T follicular helper cell (primary cell): Measurements from ENCODE around the gene SASS6.
"Not testable (repeated sequence)": the region's sequence is repeated elsewhere in the genome, so short reads cannot be mapped to it uniquely, and the experiment has no call there.

Experiments used
- DNase-seq: peaks from one replicate; pipeline ENCODE4 v3.0.0-alpha.2; 2020; ENCODE audit warnings: low read depth

The SASS6 gene

GRCh38 chr1:100107696-100108095, 25.0 kb downstream of the SASS6 start:
- no peak for DNase-seq

- DNase-seq, result no peak
Observed at GRCh38 chr1:100101564-100101963, 31.2 kb downstream of the SASS6 start.

- no peak for DNase-seq
Observed at GRCh38 chr1:100100202-100100601, 32.5 kb downstream of the SASS6 start.

- no peak for DNase-seq
Observed at GRCh38 chr1:100090471-100090870, 42.3 kb downstream of the SASS6 start.

- no peak for DNase-seq
Observed at GRCh38 chr1:100089082-100089481, 43.6 kb downstream of the SASS6 start.

GRCh38 chr1:100087396-100087795, 45.3 kb downstream of the SASS6 start:
- no peak for DNase-seq

- no peak for DNase-seq
Observed at GRCh38 chr1:100080331-100080730, 52.4 kb downstream of the SASS6 start.

- no peak for DNase-seq
Observed at GRCh38 chr1:100077531-100077930, 55.2 kb downstream of the SASS6 start.

GRCh38 chr1:100076744-100077143, 56.0 kb downstream of the SASS6 start:
- no peak for DNase-seq

- no peak for DNase-seq
Observed at GRCh38 chr1:100076319-100076718, 56.4 kb downstream of the SASS6 start.

- no peak for DNase-seq
Observed at GRCh38 chr1:100075773-100076172, 57.0 kb downstream of the SASS6 start.

GRCh38 chr1:100074604-100075395, 57.9 kb downstream of the SASS6 start:
- DNase-seq, result no peak

GRCh38 chr1:100073531-100073930, 59.2 kb downstream of the SASS6 start:
- no peak for DNase-seq

- DNase-seq, result no peak
Observed at GRCh38 chr1:100070201-100070939, 62.4 kb downstream of the SASS6 start.

- DNase-seq, result no peak
Observed at GRCh38 chr1:100065969-100066227, 66.8 kb downstream of the SASS6 start.

GRCh38 chr1:100065183-100065968, 67.4 kb downstream of the SASS6 start:
- no peak for DNase-seq

- DNase-seq, result no peak
Observed at GRCh38 chr1:100061681-100062080, 71.0 kb downstream of the SASS6 start.

- no peak for DNase-seq
Observed at GRCh38 chr1:100053727-100054126, 79.0 kb downstream of the SASS6 start.

GRCh38 chr1:100053119-100053518, 79.6 kb downstream of the SASS6 start:
- DNase-seq, result no peak

GRCh38 chr1:100051893-100052292, 80.8 kb downstream of the SASS6 start:
- DNase-seq, result no peak

- no peak for DNase-seq
Observed at GRCh38 chr1:100051401-100051800, 81.3 kb downstream of the SASS6 start.

- DNase-seq, result no peak
Observed at GRCh38 chr1:100050139-100050538, 82.6 kb downstream of the SASS6 start.

- not testable (repeated sequence) for DNase-seq
Observed at GRCh38 chr1:100047235-100047708, 85.5 kb downstream of the SASS6 start.
